Smooth muscle cell (in vitro differentiated cells): ENCODE results near the gene PRMT2. TPM values are rescaled to one million over a fixed set of nuclear protein-coding genes. Genes with fewer than 3 reads are reported as not detected.

Source experiments
- DNase-seq: peaks from one replicate; lab custom pipeline; 2025; ENCODE audit not compliant: unreplicated experiment; lab: John Stamatoyannopoulos, UW
- H2AFZ ChIP-seq: fragments of 200-600 bp; sonication (generic); 2 replicates; pipeline ENCODE4 v1.6.0; 2016; ENCODE audit warnings: antibody characterized with exemption, low read depth, mild to moderate bottlenecking
- H3F3A ChIP-seq: fragments of 200-600 bp; sonication (generic); 2 replicates; pipeline ENCODE4 v1.6.0; 2017; ENCODE audit warnings: antibody characterized with exemption, low read depth
- H3K27ac ChIP-seq: fragments of 200-600 bp; sonication (generic); 2 replicates; pipeline ENCODE4 v1.5.1; 2016; ENCODE audit warnings: low read depth, mild to moderate bottlenecking
- H3K27me3 ChIP-seq: fragments of 200-600 bp; sonication (generic); 2 replicates; pipeline ENCODE4 v1.6.1; 2016; ENCODE audit warnings: low read depth, mild to moderate bottlenecking
- H3K36me3 ChIP-seq: fragments of 200-600 bp; sonication (generic); 2 replicates; pipeline ENCODE4 v1.5.1; 2016; ENCODE audit warnings: low read depth
- H3K4me1 ChIP-seq: fragments of 200-600 bp; sonication (generic); 2 replicates; pipeline ENCODE4 v1.5.1; 2016; ENCODE audit warnings: low read depth
- H3K4me2 ChIP-seq: fragments of 200-600 bp; sonication (generic); 2 replicates; pipeline ENCODE4 v1.6.0; 2016; ENCODE audit warnings: mild to moderate bottlenecking
- H3K4me3 ChIP-seq: fragments of 200-600 bp; sonication (generic); 2 replicates; pipeline ENCODE4 v1.5.1; 2016; ENCODE audit warnings: mild to moderate bottlenecking
- H3K79me2 ChIP-seq: fragments of 200-600 bp; sonication (generic); 2 replicates; pipeline ENCODE4 v1.6.0; 2016; ENCODE audit warnings: low read depth, mild to moderate bottlenecking
- H3K9ac ChIP-seq: fragments of 200-600 bp; sonication (generic); 2 replicates; pipeline ENCODE4 v1.6.0; 2016; ENCODE audit warnings: low read depth
- H3K9me3 ChIP-seq: fragments of 200-600 bp; sonication (generic); replicated peaks from 2 replicates; pipeline ENCODE4 v1.5.1; 2016; ENCODE audit warnings: low read depth
- H4K20me1 ChIP-seq: fragments of 200-600 bp; sonication (generic); 2 replicates; pipeline ENCODE4 v1.6.0; 2016; ENCODE audit warnings: low read depth
- CTCF ChIP-seq: fragments of 200-600 bp; sonication (generic); IDR thresholded peaks from 2 replicates; pipeline ENCODE4 v1.5.1; 2017; ENCODE audit warnings: borderline replicate concordance, mild to moderate bottlenecking, antibody characterized with exemption; ENCODE audit not compliant: insufficient read depth, poor library complexity, severe bottlenecking
- WGBS: methylation state at CpG from one replicate; pipeline ENCODE4 v1.1.7; 2016; ENCODE audit warnings: low lambda C conversion rate; 5-methylcytosine and 5-hydroxymethylcytosine counted together
- polyA plus RNA-seq: library from polyadenylated mRNA; unstranded; fragments of >200 nt; fragmentation: Nextera tagmentation; extraction: Ambion mirVana; gene quantifications from 2 replicates; pipeline ENCODE4 v1.2.1, GENCODE V29; 2016
- total RNA-seq: library from RNA; depleted of rRNA; stranded (reverse); fragments of >200 nt; gene quantifications from 2 replicates; pipeline ENCODE4 v1.2.3, GENCODE V29; 2014

Gene PRMT2
- total and polyA plus RNA-seq, 2 experiments from 2014 or later: 61.9 to 97.9 TPM

DNA sequence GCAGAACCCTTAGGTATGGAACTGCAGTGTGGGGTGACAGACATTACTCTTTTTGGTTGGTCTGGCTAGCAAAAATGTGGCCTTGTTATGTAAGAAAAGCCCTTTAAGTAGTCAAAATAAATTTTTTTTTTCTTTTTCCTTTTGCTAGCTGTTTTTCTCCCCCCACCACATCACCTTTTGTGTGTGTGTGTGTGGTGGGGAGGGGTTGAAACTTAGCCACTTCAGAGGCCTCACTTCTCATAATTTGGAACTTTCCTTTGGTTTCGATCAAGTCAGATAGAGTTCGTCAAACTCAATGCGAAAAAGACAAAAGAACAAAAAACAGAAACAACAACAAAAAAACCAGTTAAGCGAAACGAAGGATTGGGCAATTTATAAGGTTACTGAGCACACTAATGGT is 1.9 kb upstream of the PRMT2 start:
- no peaks in the 10 kb centered on the region for H3K27me3 ChIP-seq
- H3K79me2 ChIP-seq: peaks cover 30% of the 10 kb centered on the region
- H4K20me1 ChIP-seq: peaks cover 26% of the 10 kb centered on the region
- no peak overlapping the region for H3K4me3 ChIP-seq
- no peak overlapping the region for H3K4me2 ChIP-seq
- no peak overlapping the region for H2AFZ ChIP-seq
- H3K9ac ChIP-seq: no peak overlapping the region
- H3K4me1 ChIP-seq: peaks cover 24% of the 10 kb centered on the region
- no peaks in the 10 kb centered on the region for H3K9me3 ChIP-seq
- no peak for TF ChIP-seq CTCF
- WGBS: 97% methylated on average over 5 of the region's 5 CpGs
- DNase-seq: no peak
- H3F3A ChIP-seq: no peaks in the 10 kb centered on the region
- no peaks in the 10 kb centered on the region for H3K36me3 ChIP-seq
- H3K27ac ChIP-seq: no peak overlapping the region

- WGBS: 95% methylated on average over 8 of the region's 8 CpGs
- H3K4me2 ChIP-seq: peak overlapping the region; percentile 91
- H3K27me3 ChIP-seq: no peaks in the 10 kb centered on the region
- no peak for TF ChIP-seq CTCF
- peak overlapping the region; percentile 92 for H3K9ac ChIP-seq
- DNase-seq: no peak
- peaks cover 35% of the 10 kb centered on the region for H4K20me1 ChIP-seq
- H3K4me1 ChIP-seq: peaks cover 33% of the 10 kb centered on the region
- peak overlapping the region; percentile 95 for H3K27ac ChIP-seq
- H3K4me3 ChIP-seq: peak overlapping the region; percentile 74
- no peaks in the 10 kb centered on the region for H3K36me3 ChIP-seq
- H3F3A ChIP-seq: no peaks in the 10 kb centered on the region
- no peaks in the 10 kb centered on the region for H3K9me3 ChIP-seq
- peaks cover 39% of the 10 kb centered on the region for H3K79me2 ChIP-seq
- peak overlapping the region; percentile 83 for H2AFZ ChIP-seq
Observed at GRCh38 chr21:46634427-46634826, 1.0 kb upstream of the PRMT2 start.

- Histone ChIP-seq H2AFZ (peak overlapping the region; percentile 83), H3K9ac (peak overlapping the region; percentile 92), H3F3A (no peaks in the 10 kb centered on the region), H3K36me3 (no peaks in the 10 kb centered on the region), H3K4me1 (peaks cover 34% of the 10 kb centered on the region), H3K9me3 (no peaks in the 10 kb centered on the region), H3K79me2 (peaks cover 44% of the 10 kb centered on the region), H3K27ac (peak overlapping the region; percentile 95), H3K27me3 (no peaks in the 10 kb centered on the region), H3K4me2 (peak overlapping the region; percentile 91), H3K4me3 (peak overlapping the region; percentile 74), H4K20me1 (peaks cover 40% of the 10 kb centered on the region)
- no peak for DNase-seq
- TF ChIP-seq CTCF: no peak
- WGBS: 8% methylated on average over 14 of the region's 14 CpGs
Observed at GRCh38 chr21:46634966-46635323, 529 bp upstream of the PRMT2 start.

DNA sequence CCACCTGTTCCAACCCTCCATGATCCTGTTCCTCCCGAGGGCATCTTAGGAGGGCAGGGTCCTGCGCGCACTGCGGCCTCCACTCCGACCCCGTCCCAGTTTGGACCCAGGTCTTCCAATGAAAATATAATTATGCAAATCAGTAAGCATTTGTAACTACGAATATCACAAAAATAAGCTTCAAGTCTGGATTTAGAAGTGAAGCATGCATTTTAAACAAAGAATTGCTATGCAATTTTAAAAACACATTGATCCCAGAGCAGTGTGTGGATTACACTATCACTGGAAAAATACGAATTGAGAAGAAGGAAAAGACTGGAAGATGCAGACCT is 673 bp downstream of the PRMT2 start:
- H3F3A ChIP-seq: no peaks in the 10 kb centered on the region
- H3K79me2 ChIP-seq: peaks cover 47% of the 10 kb centered on the region

More for the DNA sequence above, 673 bp downstream of the PRMT2 start:
- no peak for TF ChIP-seq CTCF
- Histone ChIP-seq H3K36me3 (no peaks in the 10 kb centered on the region), H2AFZ (no peak overlapping the region), H3K4me2 (peak overlapping the region; percentile 91), H3K9me3 (no peaks in the 10 kb centered on the region), H3K27ac (no peak overlapping the region), H4K20me1 (peaks cover 52% of the 10 kb centered on the region), H3K4me3 (peak overlapping the region; percentile 74), H3K4me1 (peaks cover 34% of the 10 kb centered on the region), H3K27me3 (no peaks in the 10 kb centered on the region), H3K9ac (peak overlapping the region; percentile 75)
- 22% methylated on average over 8 of the region's 8 CpGs for WGBS
- DNase-seq: no peak
